Gastroesophageal sphincter (tissue), 3 donors: Measurements from ENCODE around the gene UBE2G2.

Experiments
- POLR2A ChIP-seq, 2 donors: fragments of 450-650 bp; IDR thresholded peaks; one replicate each; pipeline ENCODE4 v1.6.1; 2017; ENCODE audit warnings: antibody characterized with exemption in 2 of 2, mild to moderate bottlenecking in 2 of 2, moderate library complexity in 1 of 2
- POLR2AphosphoS5 ChIP-seq: sonication (generic); formaldehyde crosslinking; IDR thresholded peaks from one replicate; pipeline ENCODE4 v1.6.1; 2017; ENCODE audit warnings: antibody characterized with exemption
- TF ChIP-seq, protein P1 (sequence below), 4 experiments: fragments of 200-600 bp in 2 of 4; fragments of 450-650 bp in 2 of 4; sonication (generic) in 1 of 4; IDR thresholded peaks; one replicate each; pipeline ENCODE4 v1.5.1; 2017 to 2019; ENCODE audit warnings: antibody characterized with exemption in 4 of 4, mild to moderate bottlenecking in 2 of 4, moderate library complexity in 2 of 4

DNA sequence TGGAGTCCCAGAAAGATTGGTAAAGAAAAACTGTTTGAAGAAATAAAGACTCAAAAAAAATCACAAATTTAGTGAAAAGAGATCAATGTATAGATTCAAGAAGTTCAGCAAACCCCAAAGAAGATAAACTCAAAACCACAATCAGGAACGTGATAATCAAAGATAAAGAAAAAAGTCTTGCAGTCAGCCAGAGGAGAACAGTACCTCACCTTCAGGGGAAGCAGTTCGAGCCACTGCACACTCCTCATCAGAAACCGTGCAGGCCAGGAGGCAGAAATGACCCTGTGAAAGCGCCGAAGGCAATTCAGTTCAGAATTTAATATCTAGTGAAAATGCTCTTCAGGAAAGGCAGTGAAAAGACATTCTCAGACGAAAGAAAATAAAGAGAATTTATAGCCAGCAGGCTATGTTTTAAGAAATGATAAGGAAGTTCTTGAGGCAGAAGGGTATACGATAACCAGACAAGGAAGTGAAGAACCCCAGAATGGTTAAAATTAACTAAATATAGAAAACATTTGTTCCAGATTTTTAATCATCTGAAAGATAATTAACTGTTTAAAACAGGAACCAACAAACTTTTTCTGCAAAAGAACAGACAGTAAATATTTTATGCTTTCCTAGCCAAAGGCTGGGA is 29.7 kb upstream of the UBE2G2 start:
- TF ChIP-seq, protein P1, sequence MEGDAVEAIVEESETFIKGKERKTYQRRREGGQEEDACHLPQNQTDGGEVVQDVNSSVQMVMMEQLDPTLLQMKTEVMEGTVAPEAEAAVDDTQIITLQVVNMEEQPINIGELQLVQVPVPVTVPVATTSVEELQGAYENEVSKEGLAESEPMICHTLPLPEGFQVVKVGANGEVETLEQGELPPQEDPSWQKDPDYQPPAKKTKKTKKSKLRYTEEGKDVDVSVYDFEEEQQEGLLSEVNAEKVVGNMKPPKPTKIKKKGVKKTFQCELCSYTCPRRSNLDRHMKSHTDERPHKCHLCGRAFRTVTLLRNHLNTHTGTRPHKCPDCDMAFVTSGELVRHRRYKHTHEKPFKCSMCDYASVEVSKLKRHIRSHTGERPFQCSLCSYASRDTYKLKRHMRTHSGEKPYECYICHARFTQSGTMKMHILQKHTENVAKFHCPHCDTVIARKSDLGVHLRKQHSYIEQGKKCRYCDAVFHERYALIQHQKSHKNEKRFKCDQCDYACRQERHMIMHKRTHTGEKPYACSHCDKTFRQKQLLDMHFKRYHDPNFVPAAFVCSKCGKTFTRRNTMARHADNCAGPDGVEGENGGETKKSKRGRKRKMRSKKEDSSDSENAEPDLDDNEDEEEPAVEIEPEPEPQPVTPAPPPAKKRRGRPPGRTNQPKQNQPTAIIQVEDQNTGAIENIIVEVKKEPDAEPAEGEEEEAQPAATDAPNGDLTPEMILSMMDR (IDR thresholded peaks at IDR 0.05), result no peak
- TF ChIP-seq POLR2A (IDR thresholded peaks at IDR 0.05), result no peak
- no peak for TF ChIP-seq POLR2AphosphoS5
